GM12865 (cell line): ENCODE data around the gene PLA2G4A.

Experiments used
- DNase-seq: peaks from one replicate; pipeline ENCODE4 v3.0.0; 2010; ENCODE audit warnings: low read depth
- H3K4me3 ChIP-seq: 2 replicates; pipeline ENCODE4 v1.5.1; 2011; ENCODE audit warnings: mild to moderate bottlenecking, low read depth, low read length, control low read depth
- CTCF ChIP-seq: IDR thresholded peaks from 2 replicates; pipeline ENCODE4 v1.5.1; 2011; ENCODE audit warnings: low read length, control low read depth, low read depth, inconsistent platforms; ENCODE audit not compliant: insufficient read depth; ENCODE audit errors: missing control alignments

The PLA2G4A gene

DNA sequence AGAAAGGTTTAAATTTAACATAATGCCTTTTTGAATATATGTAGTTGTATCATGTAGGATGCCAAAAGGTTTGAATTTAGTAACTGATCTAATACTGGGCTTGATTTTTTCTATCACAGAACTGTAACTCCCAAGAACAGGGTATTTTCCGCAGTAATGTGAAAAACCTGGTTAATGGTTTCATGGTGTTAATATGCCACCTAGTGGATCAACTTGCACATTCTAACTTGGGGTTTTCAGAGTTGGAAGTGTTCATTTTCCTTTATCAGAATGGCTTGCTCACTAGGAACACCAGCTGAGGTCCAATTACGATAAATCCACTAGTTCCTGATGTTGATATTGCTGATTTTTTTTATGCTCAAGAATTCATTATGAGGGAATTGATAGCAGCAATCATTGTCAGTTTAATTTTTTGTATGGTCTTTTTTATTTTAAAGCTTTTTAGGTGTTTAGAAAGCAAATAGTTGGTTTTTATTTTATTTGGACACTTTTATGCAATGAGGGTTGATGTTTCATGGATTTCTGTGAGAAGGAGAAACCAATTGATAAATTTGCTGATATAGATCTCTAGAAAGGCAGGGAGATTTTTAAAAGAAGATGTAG, 157.2 kb downstream of the PLA2G4A start:
- DNase-seq: peak; percentile 62
- peak; percentile 49 for TF ChIP-seq CTCF
- no peak overlapping the region for H3K4me3 ChIP-seq

DNA sequence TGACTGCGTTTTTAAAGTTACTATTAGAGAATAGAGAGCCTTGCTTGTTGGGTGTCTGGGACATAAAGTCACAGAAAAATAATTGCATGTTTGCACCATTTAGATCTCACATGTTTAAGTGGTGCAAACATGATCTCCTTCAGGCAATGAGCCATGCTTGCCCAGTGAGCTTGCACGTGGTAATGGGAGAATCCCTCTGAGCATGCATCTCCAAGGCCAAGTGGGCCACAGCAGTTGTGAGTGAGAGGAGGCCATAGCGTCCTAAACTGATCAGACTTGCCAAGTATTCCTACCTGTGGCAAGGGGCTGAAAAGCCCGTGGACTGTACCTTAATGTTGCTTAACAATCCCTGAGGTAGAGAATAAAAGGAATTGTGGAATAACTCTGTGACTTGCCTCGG, 158.3 kb downstream of the PLA2G4A start:
- no peak overlapping the region for H3K4me3 ChIP-seq
- TF ChIP-seq CTCF: no peak
- DNase-seq: no peak

GRCh38 chr1:186987769-186988168, 159.0 kb downstream of the PLA2G4A start:
- TF ChIP-seq CTCF: no peak
- DNase-seq: no peak
- H3K4me3 ChIP-seq: no peak overlapping the region

DNA sequence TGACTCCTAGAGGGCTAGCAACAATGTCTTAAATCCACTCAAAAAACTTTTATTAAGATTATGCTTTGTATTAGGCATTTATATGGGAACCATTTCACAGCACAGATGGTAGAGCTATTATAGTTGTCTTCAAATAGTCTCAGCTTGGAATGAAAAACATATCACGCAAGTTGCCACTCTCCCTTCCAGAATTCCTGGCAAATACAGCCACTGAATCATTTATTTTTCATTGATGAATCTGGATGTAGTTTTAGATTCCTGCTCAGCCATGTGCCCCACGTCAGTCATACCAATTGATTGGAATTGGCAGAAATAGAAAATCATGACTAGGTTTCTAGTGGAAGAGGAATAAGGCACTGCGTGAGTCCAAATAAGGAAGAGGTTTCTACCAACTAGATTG, 165.2 kb downstream of the PLA2G4A start:
- TF ChIP-seq CTCF: no peak
- H3K4me3 ChIP-seq: no peak overlapping the region

DNA sequence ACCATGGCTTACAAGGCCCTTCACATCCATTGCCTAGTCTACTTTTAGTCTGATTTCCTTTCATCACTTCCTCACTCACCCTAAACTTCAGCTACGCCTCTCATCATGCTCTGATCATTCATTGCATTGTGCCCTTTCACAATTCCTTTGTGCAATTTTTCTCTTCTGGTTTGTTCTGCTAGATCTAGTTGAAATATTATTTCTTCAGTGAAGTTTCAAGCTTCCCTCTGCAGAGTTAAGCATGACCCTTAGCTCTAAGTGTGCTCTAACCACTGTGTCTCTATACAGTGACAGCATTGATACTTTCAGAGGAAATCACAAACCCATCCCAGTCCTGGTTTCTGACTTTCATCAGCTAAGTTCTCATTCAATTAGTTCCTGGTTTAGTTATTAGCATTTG, 166.1 kb downstream of the PLA2G4A start:
- peak; percentile 47 for DNase-seq
- no peak overlapping the region for H3K4me3 ChIP-seq
- no peak for TF ChIP-seq CTCF

More for the DNA sequence above, 165.2 kb downstream of the PLA2G4A start:
- DNase-seq: no peak

DNA sequence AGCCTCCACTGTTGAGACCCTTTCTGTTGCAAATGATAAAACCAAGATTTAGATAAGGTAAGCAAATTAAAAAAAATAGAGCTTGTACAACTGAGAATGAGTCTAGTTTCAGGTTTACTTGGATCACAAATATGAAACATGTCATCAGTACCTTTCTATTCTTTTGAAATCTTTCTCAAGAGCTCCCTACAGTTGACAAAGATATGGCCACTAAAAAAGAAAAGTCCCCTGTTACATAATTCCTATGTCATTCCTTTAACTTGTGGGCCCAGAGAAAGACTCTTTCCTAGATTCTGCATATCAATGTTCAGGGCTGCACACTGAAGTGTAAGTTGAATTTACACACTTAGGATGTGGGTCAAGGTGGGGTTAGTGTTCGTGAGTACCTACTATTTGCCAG, 168.1 kb downstream of the PLA2G4A start:
- DNase-seq: peak; percentile 15
- no peak overlapping the region for H3K4me3 ChIP-seq
- no peak for TF ChIP-seq CTCF

- no peak for DNase-seq
- H3K4me3 ChIP-seq: no peak overlapping the region
- no peak for TF ChIP-seq CTCF
Observed at GRCh38 chr1:186997877-186998276, 169.1 kb downstream of the PLA2G4A start.
